K562 (cell line): ENCODE data around the gene LIMCH1. TPM values are rescaled to one million over a fixed set of nuclear protein-coding genes. Genes with fewer than 3 reads are reported as not detected.

Experiments used
- CHD7 ChIP-seq: fragments of 200-600 bp; sonication (generic); IDR thresholded peaks from one replicate; pipeline ENCODE4 v1.6.1; 2012; ENCODE audit warnings: mild to moderate bottlenecking, low read depth, low read length, inconsistent platforms
- CREM ChIP-seq: IDR thresholded peaks from 2 replicates; pipeline ENCODE4 v1.6.1; 2014; ENCODE audit warnings: antibody characterized with exemption, low read depth
- PTRF ChIP-seq: fragments of 450-650 bp; IDR thresholded peaks from 2 replicates; pipeline ENCODE4 v1.6.1; 2016; ENCODE audit warnings: mild to moderate bottlenecking, missing genetic modification characterization, missing compliant biosample characterization
- SRSF7 ChIP-seq: fragments of 200-400 bp; formaldehyde crosslinking; optimal IDR thresholded peaks from 2 replicates; pipeline ENCODE3; 2017; ENCODE audit warnings: mild to moderate bottlenecking, low read depth, low read length
- XRCC4 ChIP-seq: IDR thresholded peaks from one replicate; pipeline ENCODE4 v1.6.1; 2011; ENCODE audit not compliant: insufficient read depth, insufficient read length; ENCODE audit errors: extremely low read depth
- ZNF311 ChIP-seq: fragments of 250-450 bp; sonication (Bioruptor Pico); IDR thresholded peaks from 2 replicates; pipeline ENCODE4 v1.4.0; 2020; ENCODE audit warnings: mild to moderate bottlenecking, moderate library complexity
- polyA plus RNA-seq, 8 experiments: library from polyadenylated mRNA; depleted of rRNA in 4 of 8; stranded (reverse) in 5 of 8; unstranded in 3 of 8; fragments of >200 nt; fragmentation: Nextera tagmentation in 2 of 8; fragmentation: Illumina TruSeq in 1 of 8; extraction: Ambion mirVana in 2 of 8; extraction: Trizol in 1 of 8; gene quantifications; 2 replicates each; pipeline versions ENCODE4 v1.2.1 to v1.2.3, GENCODE V29; 2011 to 2014; ENCODE audit warnings: inconsistent platforms in 1 of 8, missing spikeins in 1 of 8
- total RNA-seq, 7 experiments: library from RNA; depleted of rRNA in 6 of 7; stranded (reverse); fragments of >200 nt in 6 of 7; fragmentation: Illumina TruSeq in 2 of 7; extraction: Trizol in 2 of 7; gene quantifications; 2 replicates each; pipeline versions ENCODE4 v1.2.1 to v1.2.3, GENCODE V29; 2011 to 2021; ENCODE audit warnings: low replicate concordance in 1 of 7

LIMCH1 gene
- total and polyA plus RNA-seq, 9 of the 15 experiments (the other 6 are each of a cell fraction or from before 2014, with no cell fraction given) = 0.35 TPM; not detected in 8

DNA sequence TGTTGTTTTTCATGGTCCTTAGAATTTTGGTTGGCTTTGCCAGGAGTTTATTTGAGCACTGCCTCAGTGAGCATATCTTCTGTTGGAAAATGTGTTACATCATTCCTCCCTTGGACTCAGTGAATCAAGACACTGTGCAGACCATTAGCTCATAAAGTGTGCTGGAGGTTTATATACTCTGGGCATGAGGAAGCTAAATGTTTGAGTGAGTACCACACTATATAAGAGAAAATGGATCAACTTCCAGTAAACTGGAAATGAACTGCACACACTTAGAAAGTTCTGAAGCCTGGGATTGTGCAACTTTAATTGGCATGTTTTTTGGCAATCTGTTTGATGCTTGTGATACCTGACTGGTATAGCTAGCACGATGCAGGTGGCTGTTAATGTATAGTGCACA is 75.9 kb downstream of the LIMCH1 start (continued):
- TF ChIP-seq CHD7 (no peak), CREM (no peak), XRCC4 (no peak), SRSF7 (no peak), ZNF311 (CRISPR knock-in tag) (no peak), PTRF (tag) (no peak)
- TF ChIP-seq, all 486 proteins: peak for 0
